Renal cortical epithelial cell (primary cell): ENCODE data around the gene ZYG11B. TPM values are rescaled to one million over a fixed set of nuclear protein-coding genes. Genes with fewer than 3 reads are reported as not detected.
"Not testable (repeated sequence)": the region's sequence is repeated elsewhere in the genome, so short reads cannot be mapped to it uniquely, and the experiment has no call there.

Source experiments
- DNase-seq: peaks from one replicate; pipeline ENCODE4 v3.0.0-alpha.2; 2011; ENCODE audit warnings: low read depth
- total RNA-seq: library from RNA; depleted of rRNA; stranded (reverse); fragments of >200 nt; gene quantifications from 2 replicates; pipeline ENCODE4 v1.2.3, GENCODE V29; 2014

ZYG11B gene
- total RNA-seq, 1 donor from 2014 or later, result 43.8 TPM

GRCh38 chr1:52707927-52708655 is 18.2 kb upstream of the ZYG11B start:
- DNase-seq, result peak; percentile 81

- no peak for DNase-seq
Observed at GRCh38 chr1:52709016-52709415, 17.2 kb upstream of the ZYG11B start.

GRCh38 chr1:52713590-52713989 is 12.7 kb upstream of the ZYG11B start:
- no peak for DNase-seq

- not testable (repeated sequence) for DNase-seq
Observed at GRCh38 chr1:52715296-52715695, 11.0 kb upstream of the ZYG11B start.

- DNase-seq, result no peak
Observed at GRCh38 chr1:52723260-52723659, 3.0 kb upstream of the ZYG11B start.

GRCh38 chr1:52725903-52726264 is 369 bp upstream of the ZYG11B start:
- DNase-seq, result no peak

GRCh38 chr1:52727114-52727586 is 897 bp downstream of the ZYG11B start:
- DNase-seq, result no peak

GRCh38 chr1:52727956-52728656 is 1.9 kb downstream of the ZYG11B start:
- peak; percentile 83 for DNase-seq

- DNase-seq, result no peak
Observed at GRCh38 chr1:52733368-52733767, 7.1 kb downstream of the ZYG11B start.

GRCh38 chr1:52735371-52735770 is 9.1 kb downstream of the ZYG11B start:
- DNase-seq, result not testable (repeated sequence)

GRCh38 chr1:52738148-52738547 is 11.9 kb downstream of the ZYG11B start:
- DNase-seq, result no peak

- DNase-seq, result no peak
Observed at GRCh38 chr1:52738893-52739292, 12.6 kb downstream of the ZYG11B start.

- no peak for DNase-seq
Observed at GRCh38 chr1:52739699-52740467, 13.6 kb downstream of the ZYG11B start.

GRCh38 chr1:52741259-52741658 is 15.0 kb downstream of the ZYG11B start:
- DNase-seq, result no peak

- no peak for DNase-seq
Observed at GRCh38 chr1:52746189-52746588, 19.9 kb downstream of the ZYG11B start.

GRCh38 chr1:52747450-52747849 is 21.2 kb downstream of the ZYG11B start:
- DNase-seq, result no peak

GRCh38 chr1:52748119-52748518 is 21.9 kb downstream of the ZYG11B start:
- no peak for DNase-seq

GRCh38 chr1:52749496-52749895 is 23.2 kb downstream of the ZYG11B start:
- not testable (repeated sequence) for DNase-seq

- not testable (repeated sequence) for DNase-seq
Observed at GRCh38 chr1:52750139-52750538, 23.9 kb downstream of the ZYG11B start.

GRCh38 chr1:52751589-52752483 is 25.6 kb downstream of the ZYG11B start:
- DNase-seq, result peak; percentile 69

GRCh38 chr1:52752484-52752826 is 26.2 kb downstream of the ZYG11B start:
- peak; percentile 56 for DNase-seq

GRCh38 chr1:52753169-52753568 is 26.9 kb downstream of the ZYG11B start:
- no peak for DNase-seq
